ENCODE measurements around the gene TP53BP2.
A peak's percentile ranks its signal among the peaks of the same experiment; 100 is the strongest.
"Not testable (repeated sequence)": the region's sequence is repeated elsewhere in the genome, so short reads cannot be mapped to it uniquely, and the experiment has no call there.

The TP53BP2 gene

DNA sequence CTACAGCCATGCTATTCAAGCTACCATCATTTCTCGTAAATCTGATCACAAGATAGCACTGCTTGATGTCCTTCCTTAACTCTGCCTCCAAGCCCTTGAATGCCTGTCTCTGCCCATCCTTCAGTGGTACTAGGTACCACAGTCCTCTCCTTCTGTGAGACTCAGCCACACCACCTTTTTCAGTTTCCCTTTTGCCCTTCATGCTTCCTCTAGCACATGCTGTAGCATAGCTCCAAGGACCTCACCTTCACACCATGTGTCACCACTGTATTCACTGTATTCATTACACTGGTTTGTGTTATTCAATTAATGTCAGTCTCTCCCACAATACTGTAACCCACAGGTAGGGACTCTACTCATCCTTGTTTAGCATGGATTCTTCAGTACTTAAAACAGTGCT is 8.0 kb upstream of the TP53BP2 start:
- DNase-seq: no peak

DNA sequence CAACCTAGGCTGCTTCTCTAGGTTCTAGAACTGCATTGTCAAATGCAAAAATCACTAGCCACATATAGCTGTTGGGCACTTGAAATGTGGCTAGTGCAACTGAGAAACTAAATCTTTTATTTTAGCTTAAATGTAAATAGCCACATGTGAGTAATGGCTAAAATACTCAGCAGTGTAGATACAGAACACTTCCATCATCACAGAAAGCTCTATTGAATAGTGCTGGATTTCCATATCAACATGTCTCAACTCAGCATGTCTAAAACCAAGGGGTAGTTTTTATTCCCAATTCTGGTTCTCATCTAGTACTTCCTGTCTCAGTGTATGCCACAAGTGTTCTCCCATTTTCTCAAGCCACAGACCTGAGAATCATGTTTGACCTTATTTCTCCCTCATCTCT is 7.5 kb upstream of the TP53BP2 start:
- no peak for DNase-seq

DNA sequence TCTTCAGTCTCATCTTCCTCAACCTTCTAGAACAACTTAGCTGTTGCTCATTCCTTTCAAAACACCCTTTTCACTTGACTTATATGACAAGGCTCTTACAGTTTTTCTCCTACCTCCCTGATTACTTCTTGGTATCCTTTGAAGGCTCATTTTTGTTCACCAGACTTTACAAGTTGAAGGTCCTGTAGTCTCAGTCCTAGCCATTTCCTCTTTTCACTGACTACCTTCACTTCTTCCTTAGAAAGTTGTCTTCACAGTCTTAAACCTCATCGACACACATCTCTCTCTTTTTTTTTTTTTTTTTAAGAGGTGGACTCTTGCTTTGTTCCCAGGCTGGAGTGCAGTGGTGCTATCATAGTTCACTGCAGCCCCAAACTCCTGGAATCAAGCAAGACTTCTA is 6.6 kb upstream of the TP53BP2 start:
- DNase-seq: no peak

DNA sequence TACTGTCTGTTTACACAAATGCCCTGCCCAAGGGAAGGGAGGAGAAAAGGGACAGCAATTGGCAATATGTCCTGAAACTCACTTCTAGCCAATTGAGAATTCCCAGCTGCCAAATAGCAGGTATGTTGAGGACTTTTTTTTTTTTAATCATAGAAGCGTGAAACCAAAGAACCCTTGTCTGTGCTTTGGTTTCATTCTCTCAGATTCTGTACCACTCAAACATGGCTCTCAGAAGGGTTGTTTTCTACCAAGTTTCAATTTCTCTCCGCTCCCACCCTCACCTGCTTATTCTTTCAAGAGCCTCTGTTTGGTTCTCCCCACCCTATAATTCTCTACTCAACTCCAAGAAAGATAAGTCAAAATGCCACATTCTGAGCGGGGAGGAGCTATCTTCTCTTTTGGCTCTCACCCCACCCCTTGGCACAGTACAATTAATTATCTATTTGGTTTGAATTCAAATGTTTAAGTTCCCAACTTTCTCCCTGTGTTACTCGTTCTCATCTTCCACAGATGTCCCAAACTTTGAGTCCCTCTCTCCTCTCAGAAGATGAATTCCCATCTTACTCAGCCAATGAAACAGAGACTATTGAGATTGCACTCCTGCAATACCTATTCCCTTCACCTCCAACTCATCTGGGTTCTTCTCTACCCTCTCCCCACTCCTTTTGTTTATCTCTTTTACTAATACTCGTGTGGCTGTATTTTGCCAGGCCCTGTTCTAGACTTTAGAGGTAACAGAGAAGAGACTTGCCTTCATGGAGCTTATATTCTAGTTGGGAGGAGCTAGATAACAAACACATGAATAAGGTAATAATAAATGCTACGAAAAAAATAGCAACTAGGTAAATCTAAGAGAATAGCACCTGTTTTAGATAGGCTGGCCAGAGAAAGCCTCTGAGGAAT is 3.9 kb upstream of the TP53BP2 start:
- DNase-seq: no peak

DNA sequence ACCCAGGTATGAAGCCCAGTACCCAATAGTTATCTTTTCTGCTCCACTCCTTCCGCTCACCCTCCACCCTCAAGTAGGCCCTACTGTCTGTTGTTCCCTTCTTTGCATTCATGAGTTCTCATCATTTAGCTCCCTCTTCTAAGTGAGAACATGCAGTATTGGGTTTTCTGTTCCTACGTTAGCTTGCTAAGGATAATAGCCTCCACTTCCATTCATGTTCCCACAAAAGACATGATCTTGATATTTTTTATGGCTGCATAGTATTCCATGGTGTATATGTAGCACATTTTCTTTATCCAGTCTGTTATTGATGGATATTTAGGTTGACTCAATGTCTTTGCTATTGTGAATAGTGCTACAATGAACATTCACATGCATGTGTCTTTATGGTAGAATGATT is 2.8 kb upstream of the TP53BP2 start:
- DNase-seq: no peak

DNA sequence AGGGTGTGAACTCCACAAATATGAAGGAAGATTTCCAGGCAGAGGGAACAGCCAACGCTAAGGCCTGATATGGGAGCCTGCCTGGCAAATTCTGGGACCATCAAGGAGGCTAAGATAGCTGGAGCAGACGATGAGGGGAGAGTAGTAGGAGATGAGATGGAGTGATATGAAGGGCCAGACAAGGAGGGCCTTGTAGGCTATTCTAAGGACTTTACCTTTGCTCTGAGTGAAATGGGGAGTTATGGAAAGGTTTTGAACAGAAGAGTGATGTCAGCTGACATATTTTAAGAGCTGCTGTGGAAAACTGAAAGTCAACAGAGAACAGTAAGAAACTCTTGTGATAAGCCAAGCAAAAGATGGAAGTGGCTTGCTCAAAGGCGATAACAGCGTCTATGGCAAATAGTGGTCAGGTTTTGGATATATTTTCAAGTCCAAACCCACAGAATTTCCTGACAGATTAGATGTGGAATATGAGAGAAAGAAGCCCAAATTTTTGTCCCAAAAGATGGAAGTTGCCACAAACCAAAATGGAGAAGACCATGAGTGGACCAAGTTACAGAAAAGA is 2.1 kb upstream of the TP53BP2 start:
- no peak for DNase-seq

DNA sequence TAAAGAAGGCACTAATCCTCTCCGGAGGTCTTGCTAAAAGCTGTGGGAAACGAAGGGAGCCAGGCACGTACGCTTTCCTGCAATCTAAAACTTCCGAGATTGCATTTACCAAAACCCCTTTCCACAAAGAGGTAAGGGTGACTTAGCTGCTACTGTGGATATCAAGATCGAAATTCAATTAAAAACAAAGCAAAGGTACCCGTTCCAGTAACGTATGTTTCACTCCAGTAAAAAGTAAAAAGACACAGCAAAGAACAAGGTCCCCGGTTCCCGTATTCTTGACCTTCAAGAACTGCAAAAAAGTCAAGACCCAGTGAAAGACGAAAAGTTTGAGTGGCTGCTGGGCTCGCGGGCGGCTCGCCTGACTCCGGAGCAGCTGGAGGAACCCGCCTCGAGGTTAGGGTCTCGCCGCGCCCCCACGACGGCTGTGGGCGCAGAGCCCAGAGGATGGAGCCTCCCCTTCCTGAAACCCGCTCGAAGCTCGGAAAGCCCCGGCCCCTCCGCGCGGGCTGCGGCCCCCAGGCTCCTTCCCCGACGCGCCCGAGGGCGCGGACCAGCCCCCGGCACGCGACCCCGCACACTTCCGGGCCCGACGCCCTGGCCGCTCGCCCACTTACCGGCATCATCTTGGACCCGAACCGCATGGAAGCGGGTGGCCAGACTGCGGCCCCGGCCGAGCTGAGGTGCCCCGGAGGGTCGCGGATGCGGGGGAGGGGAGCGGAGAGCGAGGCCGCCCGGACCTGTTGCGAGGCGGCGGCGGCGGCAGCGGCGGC is 524 bp downstream of the TP53BP2 start:
- peak; percentile 22 for DNase-seq

DNA sequence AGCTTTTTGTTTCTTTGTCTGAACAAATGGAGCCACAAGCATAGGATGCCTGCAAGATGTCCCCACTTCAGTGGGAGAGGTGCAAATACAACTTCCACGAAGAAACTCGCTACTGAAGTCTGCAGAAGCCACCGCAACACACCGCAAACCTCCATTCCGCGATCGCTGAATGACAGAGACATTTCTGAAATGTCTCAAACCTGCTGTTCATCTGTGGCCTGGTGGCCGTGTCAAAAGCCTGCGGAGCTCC is 1.0 kb downstream of the TP53BP2 start:
- no peak for DNase-seq

DNA sequence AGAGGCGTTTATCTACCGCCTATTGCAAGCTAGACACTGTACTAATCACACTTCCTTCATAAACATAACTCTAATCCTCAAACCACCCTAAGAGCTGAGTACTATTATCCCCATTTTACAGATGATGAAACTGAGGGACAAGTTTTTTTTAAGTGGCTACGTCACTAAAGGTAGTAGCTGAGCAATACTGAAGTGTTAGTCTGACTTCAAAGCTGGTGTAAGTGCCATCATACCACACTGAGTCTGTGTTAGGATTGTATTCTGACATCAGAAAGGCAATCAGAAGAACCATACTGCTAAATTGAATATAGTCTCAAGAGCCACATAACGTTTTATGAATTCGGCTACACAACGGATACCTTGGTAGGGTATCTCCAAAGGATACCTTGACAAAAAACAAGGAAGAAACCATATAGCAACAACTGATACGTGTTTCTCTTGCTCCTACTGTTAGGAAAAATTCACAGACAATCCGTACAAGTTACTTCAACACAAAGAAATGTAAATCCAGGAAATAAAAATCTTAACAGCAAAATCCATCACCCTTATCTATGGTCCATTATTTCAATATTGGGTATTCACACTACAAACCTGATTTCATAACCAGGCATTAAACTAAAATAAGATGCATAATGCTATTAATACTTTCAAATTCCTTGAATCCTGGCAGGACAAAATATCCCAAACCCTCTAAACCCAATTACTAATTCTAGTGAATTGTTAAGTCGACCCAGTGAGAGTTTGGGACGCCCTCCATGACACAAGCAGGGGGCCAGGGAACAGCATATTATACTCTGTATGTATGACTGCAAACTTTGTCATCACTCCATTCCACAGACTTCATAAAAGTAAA is 1.6 kb downstream of the TP53BP2 start:
- no peak for DNase-seq

DNA sequence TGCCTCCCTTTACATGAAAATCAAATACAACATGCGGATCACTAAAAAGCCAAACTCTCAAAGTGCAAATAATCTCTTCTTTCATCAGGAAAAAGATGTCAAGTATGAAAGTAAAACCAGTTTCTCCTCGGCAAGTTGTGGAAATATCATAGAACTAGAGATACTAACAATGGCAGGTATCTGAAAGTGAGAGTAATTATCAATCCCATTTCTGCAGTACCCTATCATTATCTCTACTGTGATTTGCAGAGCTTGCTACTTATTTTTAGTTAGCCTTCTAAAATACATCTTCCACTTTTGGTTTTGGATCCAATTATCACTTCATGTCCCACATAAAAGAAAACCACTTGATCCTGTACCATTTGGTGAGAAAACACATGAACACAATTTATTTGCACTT is 3.0 kb downstream of the TP53BP2 start:
- no peak for DNase-seq

DNA sequence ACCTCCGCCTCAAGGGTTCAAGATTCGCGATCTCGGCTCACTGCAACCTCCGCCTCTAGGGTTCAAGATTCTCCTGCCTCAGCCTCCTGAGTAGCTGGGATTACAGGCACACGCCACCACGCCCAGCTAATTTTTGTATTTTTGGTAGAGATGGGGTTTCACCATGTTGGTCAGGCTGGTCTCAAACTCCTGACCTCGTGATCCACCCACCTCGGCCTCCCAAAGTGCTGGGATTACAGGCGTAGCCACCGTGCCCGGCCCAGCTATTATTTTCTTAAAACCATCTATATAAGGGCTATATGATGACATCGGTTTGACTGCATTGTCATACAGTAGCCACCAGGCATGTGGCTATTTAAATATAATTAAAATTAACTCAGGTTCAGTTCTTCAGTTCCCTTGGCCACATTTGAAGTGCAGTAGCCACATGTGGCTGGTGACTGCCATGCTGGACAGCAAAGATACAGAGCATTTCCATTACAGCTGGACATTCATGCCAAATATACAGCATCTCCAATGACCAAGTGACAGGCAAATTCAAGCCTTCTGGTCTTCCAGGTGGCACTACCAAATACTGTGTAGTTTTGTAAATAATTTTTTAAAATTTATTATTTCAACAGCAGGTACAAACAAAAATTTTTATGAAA is 3.6 kb downstream of the TP53BP2 start:
- DNase-seq: not testable (repeated sequence)

DNA sequence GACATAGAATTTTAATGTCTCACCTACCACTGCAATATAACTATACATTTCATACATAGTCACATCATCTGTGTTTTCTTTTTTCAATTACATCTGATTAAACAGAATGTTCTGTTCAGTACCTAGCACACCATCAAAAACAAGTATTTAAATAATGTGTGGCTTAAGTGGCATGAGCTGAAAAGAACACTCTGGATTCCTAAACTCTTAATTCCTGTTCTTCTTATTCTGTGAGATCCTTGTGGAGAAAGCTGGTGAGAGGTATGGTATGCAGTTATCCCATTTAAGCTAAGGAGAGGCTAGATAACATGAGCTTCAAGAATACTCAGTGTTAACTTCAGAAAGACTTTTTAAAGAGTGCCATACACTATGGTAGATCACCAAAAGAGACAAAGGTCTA is 5.5 kb downstream of the TP53BP2 start:
- DNase-seq: no peak

DNA sequence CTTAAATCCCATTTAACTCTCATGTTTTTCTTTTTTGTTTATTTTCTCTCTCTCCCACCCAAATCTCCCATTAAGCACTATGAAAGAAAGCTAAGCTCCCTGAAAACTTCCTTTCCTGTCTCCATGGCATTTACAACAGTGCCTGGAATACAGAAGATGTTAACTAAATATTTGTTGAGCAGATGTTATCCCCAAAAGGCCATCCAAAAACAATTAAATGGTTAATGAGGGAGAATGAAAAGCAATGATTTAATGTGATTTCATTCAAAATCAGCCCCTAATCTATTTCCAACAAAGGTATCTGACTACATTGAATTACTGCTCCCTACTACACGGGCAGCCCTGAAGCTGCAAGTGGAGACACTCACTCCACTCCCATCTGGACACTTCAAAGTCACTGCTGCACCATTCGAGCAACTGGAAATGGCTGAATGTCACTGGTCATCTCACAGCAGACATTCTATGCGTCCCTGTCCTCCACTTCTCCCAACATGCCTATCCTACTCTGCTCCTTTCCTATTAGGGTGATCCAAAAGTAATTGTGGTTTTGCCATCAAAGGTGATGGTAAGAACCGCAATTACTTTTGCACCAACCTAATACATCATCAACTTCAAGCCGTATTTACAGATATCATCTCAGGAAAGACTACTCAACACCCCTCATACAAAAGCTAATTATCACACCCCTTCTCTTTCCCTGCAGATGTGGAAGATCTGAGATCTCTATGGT is 7.5 kb downstream of the TP53BP2 start:
- no peak for DNase-seq

DNA sequence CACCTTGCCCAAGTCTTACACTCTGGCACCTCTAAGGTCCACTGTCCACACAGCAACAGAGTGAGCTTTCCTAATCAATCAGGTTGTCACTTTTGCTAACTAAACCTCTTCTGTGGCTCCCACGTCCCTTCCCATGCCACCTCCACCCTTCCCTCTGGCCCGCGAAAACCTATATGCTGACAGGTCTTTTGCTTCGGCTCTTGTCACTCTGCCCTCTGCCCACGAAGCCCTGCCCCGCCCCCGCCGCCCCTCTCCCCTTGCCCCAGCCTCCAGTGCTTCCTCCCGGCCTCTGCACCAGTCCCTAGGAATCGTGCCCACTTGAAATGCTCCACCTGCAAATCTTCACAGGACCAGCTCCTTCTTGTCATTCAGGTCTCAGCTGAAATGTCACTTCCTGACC is 8.1 kb downstream of the TP53BP2 start:
- no peak for DNase-seq

DNA sequence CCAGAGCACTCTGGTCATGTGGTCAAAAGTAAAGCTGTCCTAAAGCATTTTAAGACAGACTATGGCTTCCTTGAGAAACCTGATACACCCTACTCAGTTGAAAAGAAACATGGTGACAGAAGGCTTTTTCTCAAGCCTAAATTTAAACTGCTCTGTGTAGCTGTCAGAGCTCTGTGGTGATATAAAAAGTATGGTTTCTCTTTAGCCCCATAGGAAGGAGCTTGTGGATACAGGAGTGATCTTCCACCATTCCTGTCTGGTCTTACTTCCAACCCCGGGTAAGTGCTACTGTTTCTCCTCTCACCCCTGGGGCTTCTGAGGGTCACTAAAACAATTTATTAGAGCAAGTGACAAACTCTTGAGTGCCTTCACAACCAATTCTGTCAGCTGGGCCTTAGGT is 8.5 kb downstream of the TP53BP2 start:
- DNase-seq: no peak

DNA sequence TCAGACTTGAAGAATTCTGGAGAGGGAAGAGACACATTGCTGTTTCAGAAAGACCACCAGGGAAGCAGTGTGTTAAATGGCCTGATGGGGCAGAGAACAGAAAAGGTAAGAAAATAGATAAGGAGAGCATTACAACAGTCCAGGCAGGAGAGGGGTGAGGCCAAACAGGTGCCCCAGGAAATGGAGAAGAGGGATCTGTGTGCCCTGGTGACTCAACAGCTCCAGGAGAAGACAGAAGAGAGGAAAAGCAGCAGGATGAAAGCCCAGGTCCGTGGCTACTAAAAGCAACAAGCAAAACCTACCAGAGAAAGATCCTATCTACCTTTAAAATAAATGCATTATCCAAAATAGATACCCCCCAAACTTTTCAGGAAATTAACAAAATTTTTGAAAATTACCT is 9.2 kb downstream of the TP53BP2 start:
- no peak for DNase-seq

DNA sequence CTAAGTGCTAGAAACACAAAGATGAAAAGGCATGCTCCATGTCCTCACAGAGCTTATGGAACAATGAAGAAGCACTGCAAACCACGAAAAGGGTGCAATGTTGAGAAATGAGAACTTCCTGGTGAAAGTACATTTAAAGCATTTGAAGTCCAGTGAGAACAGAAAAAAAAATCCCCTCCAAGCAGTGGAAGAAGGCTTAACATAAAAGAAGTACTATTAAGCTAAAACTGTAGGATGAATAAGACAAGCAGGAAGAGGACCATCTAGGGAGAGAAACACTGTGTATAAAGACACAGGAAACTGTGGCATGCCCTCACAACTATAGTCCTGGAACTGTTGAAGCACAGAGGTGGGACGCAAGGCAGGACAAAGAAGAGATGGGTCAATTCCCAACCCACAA is 10.0 kb downstream of the TP53BP2 start:
- DNase-seq: no peak

DNA sequence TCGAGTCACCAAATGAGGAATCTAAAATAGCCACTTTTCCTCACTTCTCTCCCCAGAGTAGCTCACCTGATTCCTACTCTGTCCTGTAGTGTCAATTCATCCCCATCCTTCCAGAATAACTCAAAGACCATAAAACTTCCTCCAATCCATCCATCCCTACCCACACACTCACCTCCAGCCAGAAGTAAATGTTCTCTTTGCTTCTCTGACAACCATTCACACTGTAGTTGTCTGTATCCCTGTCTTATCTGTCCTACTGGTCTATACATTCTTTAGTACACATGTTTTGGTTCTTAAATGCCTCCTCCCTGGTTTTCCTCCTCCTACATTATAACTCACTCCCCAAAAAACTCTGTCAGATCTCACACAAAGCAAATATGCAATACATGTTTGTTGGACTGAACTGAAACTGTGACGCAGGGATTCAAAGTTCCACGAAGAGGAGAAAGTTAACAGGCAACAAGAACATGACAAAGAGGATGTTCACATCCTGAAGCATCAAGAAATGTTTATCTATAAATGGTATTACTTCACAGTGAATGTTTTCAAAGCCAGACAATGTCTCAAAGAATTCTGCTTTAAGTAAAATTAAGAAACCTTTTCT is 11.0 kb downstream of the TP53BP2 start:
- no peak for DNase-seq

DNA sequence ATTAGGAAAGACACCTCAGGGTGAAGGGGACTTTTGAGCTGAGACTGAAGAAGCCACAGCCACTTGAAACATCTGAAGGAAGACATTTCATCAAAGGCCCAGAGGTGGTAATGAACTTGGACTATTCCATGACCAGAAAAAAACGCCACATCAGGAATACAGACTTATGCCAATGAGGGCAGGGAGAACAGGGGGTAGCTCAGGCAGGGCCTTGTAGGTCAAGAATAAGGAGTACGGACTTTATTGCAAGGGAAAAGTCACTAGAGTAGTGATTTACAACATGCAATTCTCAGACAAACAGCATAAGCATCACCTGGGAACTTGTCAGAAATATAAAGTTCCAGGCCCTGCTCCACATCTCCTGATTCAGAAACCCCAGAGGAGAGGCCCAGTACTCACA is 11.8 kb downstream of the TP53BP2 start:
- no peak for DNase-seq

DNA sequence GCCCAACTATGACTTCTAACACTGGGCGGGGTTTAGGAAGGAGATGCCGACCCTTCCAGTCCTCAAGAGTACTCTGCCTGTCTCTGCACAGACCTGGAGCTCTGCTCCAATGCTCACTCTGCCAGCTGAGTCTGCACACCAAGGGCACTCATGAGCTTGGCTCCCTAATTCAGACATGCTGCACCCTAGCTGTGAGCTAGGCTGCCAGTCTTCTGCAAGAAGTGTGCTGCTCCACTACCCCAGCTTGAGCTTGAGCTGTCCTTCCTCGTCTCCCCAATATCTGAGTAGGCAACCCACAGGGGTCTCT is 13.2 kb downstream of the TP53BP2 start:
- DNase-seq: no peak

DNA sequence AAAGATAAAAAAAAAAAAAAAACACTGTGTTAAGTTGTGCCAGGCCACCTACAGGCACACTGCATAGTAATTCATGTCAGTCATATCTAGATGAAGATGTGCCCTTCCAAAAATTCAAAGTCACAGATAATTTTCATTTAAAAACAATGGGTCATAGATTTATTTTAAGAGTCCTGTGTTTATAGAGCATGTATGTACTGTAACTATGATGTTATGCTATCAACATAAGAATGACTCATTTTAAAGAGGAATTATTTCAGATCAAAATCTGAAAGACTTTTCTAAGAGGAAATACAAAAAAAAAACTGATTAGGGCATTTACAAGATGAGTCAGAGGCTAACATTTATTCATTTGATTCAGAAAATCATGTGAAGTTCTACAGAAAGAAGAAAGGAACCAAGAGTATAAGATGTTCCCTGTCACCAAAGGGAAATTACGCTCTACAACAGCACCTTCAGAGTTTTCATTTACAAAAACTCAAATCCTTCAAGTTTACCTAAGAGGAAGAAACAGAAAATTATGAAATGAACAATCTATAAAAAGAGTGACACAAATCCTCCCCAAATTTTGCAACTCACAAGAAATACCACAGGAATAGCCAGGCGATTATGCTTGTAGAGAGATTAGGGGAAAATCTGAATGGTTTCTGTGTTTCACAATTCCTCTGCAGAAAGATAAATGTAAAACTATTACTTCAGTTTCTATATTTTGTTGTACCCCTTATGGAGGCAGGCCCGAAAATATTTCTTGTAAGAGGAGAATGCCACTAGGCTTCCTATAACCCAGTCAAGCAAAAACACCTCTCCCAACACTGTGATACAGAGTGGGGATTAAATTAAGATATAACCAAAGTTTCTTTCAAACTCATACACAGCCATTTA is 13.8 kb downstream of the TP53BP2 start:
- no peak for DNase-seq
